Testis (tissue), 3 donors: Measurements from ENCODE around the gene MBOAT7. TPM values are rescaled to one million over a fixed set of nuclear protein-coding genes. Genes with fewer than 3 reads are reported as not detected.

ENCODE experiments used
- DNase-seq: peaks from one replicate; pipeline ENCODE4 v3.0.0-alpha.2; 2019
- H3K27ac ChIP-seq, 2 donors: fragments of 200-600 bp; sonication (generic); one replicate each; pipeline ENCODE4 v1.5.1; 2019
- H3K27me3 ChIP-seq: fragments of 200-600 bp; sonication (generic); one replicate; pipeline ENCODE4 v1.5.1; 2019
- H3K36me3 ChIP-seq: fragments of 200-600 bp; sonication (generic); one replicate; pipeline ENCODE4 v1.5.1; 2017; ENCODE audit warnings: low read depth; ENCODE audit errors: missing control alignments
- H3K4me1 ChIP-seq: fragments of 200-600 bp; sonication (generic); one replicate; pipeline ENCODE4 v1.5.1; 2019
- H3K4me3 ChIP-seq, 2 donors: fragments of 200-600 bp; sonication (generic); one replicate each; pipeline ENCODE4 v1.5.1; 2017 to 2019
- H3K9me3 ChIP-seq: fragments of 200-600 bp; sonication (generic); one replicate; pipeline ENCODE4 v1.5.1; 2017
- POLR2A ChIP-seq: fragments of 450-650 bp; IDR thresholded peaks from one replicate; pipeline ENCODE4 v1.6.1; 2017; ENCODE audit warnings: antibody characterized with exemption, mild to moderate bottlenecking, moderate library complexity
- WGBS, 2 donors: methylation state at CpG; one replicate each; pipeline ENCODE4 v1.1.5; 2018; 5-methylcytosine and 5-hydroxymethylcytosine counted together
- intact Hi-C: fragments of 100-400 bp; cut with DNase I; formaldehyde crosslinking; loops from one replicate; pipeline ENCODE4 v1.15.1; 2023; ENCODE audit warnings: low total_unique reads
- polyA plus RNA-seq: library from polyadenylated mRNA; stranded (reverse); fragments of 350-450 nt; fragmentation: Illumina TruSeq; extraction: RNeasy Lipid Tissue Mini Kit (QIAGEN cat#74804); gene quantifications from one replicate; pipeline ENCODE4 v1.2.3, GENCODE V29; 2014; ENCODE audit warnings: low read depth, low replicate concordance; ENCODE audit not compliant: insufficient read depth
- total RNA-seq, 2 donors: library from RNA; depleted of rRNA; stranded (reverse); fragments of >200 nt; gene quantifications; one replicate each; pipeline ENCODE4 v1.2.3, GENCODE V29; 2016
- TF ChIP-seq, protein P1 (sequence below), 3 experiments: fragments of 450-650 bp in 2 of 3; fragments of 200-600 bp in 1 of 3; sonication (generic) in 1 of 3; IDR thresholded peaks; one replicate each; pipeline ENCODE4 v1.5.1; 2016 to 2019; ENCODE audit warnings: antibody characterized with exemption in 3 of 3, mild to moderate bottlenecking in 2 of 3, moderate library complexity in 1 of 3

The MBOAT7 gene
- total and polyA plus RNA-seq, 3 donors from 2014 or later, result 218 to 482 (median 479) TPM

DNA sequence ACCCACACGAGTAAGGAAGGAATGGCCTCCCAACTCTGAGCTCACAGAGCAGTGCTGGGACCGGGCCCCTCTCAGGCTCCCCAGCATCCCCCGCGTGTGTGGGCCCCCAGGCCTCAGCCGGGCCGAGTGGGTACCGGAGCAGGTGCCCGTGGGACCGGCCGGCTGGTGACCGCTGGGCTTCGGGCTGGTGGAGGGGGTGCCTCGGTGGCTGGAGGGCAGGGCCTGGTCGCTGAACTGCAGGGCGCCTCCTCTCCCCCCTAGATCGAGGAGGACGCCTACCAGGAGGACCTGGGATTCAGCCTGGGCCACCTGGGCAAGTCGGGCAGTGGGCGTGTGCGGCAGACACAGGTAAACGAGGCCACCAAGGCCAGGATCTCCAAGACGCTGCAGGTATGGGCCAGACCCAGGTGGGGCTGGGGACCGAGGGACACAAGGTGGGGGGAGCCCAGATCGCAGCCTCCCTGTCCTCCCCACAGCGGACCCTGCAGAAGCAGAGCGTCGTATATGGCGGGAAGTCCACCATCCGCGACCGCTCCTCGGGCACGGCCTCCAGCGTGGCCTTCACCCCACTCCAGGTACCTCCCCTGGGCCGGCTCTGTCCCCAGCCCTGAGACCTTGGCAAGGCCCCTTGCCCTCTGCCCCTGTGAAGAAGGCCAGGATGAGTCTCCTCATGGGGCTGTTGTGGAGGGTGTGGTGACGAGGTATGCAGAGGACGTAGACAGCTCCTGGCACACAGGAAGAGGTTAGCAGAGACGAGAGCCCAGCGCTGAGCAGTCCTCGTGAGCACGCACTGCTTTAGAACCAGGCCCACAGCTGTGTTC is 60.4 kb downstream of the MBOAT7 start:
- intact Hi-C loops, result no loop called here
- no peak for DNase-seq
- Histone ChIP-seq H3K4me1 (no peaks in the 10 kb centered on the region), H3K27ac (no peak overlapping the region), H3K4me3 (no peak overlapping the region), H3K27me3 (no peaks in the 10 kb centered on the region), H3K36me3 (no peaks in the 10 kb centered on the region), H3K9me3 (no peaks in the 10 kb centered on the region)
- WGBS, 2 donors, result 89 to 96% methylated on average over 5 to 41 of the region's 41 CpGs
- TF ChIP-seq POLR2A, result no peak
- TF ChIP-seq, protein P1, sequence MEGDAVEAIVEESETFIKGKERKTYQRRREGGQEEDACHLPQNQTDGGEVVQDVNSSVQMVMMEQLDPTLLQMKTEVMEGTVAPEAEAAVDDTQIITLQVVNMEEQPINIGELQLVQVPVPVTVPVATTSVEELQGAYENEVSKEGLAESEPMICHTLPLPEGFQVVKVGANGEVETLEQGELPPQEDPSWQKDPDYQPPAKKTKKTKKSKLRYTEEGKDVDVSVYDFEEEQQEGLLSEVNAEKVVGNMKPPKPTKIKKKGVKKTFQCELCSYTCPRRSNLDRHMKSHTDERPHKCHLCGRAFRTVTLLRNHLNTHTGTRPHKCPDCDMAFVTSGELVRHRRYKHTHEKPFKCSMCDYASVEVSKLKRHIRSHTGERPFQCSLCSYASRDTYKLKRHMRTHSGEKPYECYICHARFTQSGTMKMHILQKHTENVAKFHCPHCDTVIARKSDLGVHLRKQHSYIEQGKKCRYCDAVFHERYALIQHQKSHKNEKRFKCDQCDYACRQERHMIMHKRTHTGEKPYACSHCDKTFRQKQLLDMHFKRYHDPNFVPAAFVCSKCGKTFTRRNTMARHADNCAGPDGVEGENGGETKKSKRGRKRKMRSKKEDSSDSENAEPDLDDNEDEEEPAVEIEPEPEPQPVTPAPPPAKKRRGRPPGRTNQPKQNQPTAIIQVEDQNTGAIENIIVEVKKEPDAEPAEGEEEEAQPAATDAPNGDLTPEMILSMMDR (IDR thresholded peaks at IDR 0.05), result no peak

DNA sequence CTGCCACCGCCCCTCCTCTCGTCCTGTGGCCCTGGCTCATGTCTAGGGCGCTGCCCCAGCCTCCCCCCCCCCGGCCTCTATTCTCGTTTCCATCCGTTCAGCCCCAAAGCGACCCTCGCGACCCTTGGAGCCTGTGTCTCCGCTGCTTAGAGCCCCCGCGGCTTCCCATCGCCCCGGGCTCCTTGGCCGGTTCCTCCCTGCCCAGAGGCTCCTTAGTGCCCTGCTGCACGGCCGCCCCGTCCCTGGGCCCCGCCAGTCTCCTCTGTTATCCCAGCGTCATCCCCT is 61.0 kb downstream of the MBOAT7 start:
- TF ChIP-seq, protein P1 (IDR thresholded peaks at IDR 0.05), result no peak
- TF ChIP-seq POLR2A, result no peak
- H3K4me1 ChIP-seq, result no peaks in the 10 kb centered on the region
- intact Hi-C loops, result no loop called here
- H3K36me3 ChIP-seq, result no peaks in the 10 kb centered on the region
- WGBS, 2 donors, result 86 to 89% methylated on average over 19 to 20 of the region's 20 CpGs
- no peaks in the 10 kb centered on the region for H3K9me3 ChIP-seq
- no peak for DNase-seq
- H3K27me3 ChIP-seq, result no peaks in the 10 kb centered on the region
- no peak overlapping the region for H3K27ac ChIP-seq
- H3K4me3 ChIP-seq, result no peak overlapping the region

- Histone ChIP-seq H3K27ac (no peak overlapping the region), H3K9me3 (no peaks in the 10 kb centered on the region), H3K36me3 (no peaks in the 10 kb centered on the region), H3K27me3 (no peaks in the 10 kb centered on the region), H3K4me3 (no peak overlapping the region), H3K4me1 (no peaks in the 10 kb centered on the region)
- TF ChIP-seq, protein P1 (IDR thresholded peaks at IDR 0.05), result no peak
- no peak for TF ChIP-seq POLR2A
- DNase-seq, result no peak
- WGBS, 2 donors, result 92 to 93% methylated on average over 26 to 40 of the region's 44 CpGs
- intact Hi-C loops, result no loop called here
These were observed 61.5 kb downstream of the MBOAT7 start for GRCh38 chr19:54127688-54128440.

DNA sequence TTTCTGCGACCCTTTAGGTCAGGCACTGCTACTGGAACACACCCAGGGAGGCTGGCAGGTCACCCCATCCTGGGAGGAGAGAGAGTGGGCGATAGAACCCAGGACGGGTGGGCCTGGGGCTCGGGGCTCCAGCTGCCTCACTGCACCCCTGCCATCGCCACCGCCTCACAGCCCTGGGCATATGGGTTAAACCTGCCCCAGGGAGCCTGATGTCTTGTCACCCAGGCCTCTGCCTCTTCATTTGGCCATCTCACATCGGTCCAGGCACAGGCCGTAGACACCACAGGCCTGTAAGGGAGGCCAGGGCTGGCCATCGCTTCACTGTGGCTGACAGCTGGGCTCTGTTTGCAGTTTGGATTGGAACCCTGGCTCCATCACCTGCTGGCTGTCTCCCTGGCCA is 63.7 kb downstream of the MBOAT7 start:
- intact Hi-C loops, result no loop called here
- H3K9me3 ChIP-seq, result no peaks in the 10 kb centered on the region
- DNase-seq, result no peak
- TF ChIP-seq POLR2A, result no peak
- TF ChIP-seq, protein P1 (IDR thresholded peaks at IDR 0.05), result no peak
- no peaks in the 10 kb centered on the region for H3K4me1 ChIP-seq
- no peaks in the 10 kb centered on the region for H3K36me3 ChIP-seq
- WGBS, 2 donors, result 81 to 96% methylated on average over 5 to 9 of the region's 9 CpGs
- H3K4me3 ChIP-seq, result no peak overlapping the region
- H3K27me3 ChIP-seq, result no peaks in the 10 kb centered on the region
- no peak overlapping the region for H3K27ac ChIP-seq
